GM12878 (cell line): ENCODE results near the gene FBN3. TPM values are rescaled to one million over a fixed set of nuclear protein-coding genes. Genes with fewer than 3 reads are reported as not detected.
A peak's percentile ranks its signal among the peaks of the same experiment; 100 is the strongest.

Experiments used
- ATF7 ChIP-seq: fragments of 450-650 bp; IDR thresholded peaks from 2 replicates; pipeline ENCODE4 v1.6.1; 2016; ENCODE audit warnings: low read depth, mild to moderate bottlenecking
- CBX3 ChIP-seq: fragments of 200-600 bp; sonication (generic); IDR thresholded peaks from 2 replicates; pipeline ENCODE4 v1.6.1; 2016; ENCODE audit warnings: low read depth, borderline replicate concordance
- FOS ChIP-seq: IDR thresholded peaks from 3 replicates; pipeline ENCODE4 v1.6.1; 2011; ENCODE audit warnings: borderline replicate concordance; ENCODE audit not compliant: insufficient read length; ENCODE audit errors: extremely low read depth
- HSF1 ChIP-seq: fragments of 150-350 bp; IDR thresholded peaks from 2 replicates; pipeline ENCODE4 v1.6.1; 2014; ENCODE audit warnings: mild to moderate bottlenecking, low read depth, low read length
- JUNB ChIP-seq: IDR thresholded peaks from 2 replicates; pipeline ENCODE4 v1.6.1; 2016; ENCODE audit warnings: antibody characterized with exemption, mild to moderate bottlenecking
- KAT2A ChIP-seq: conservative IDR thresholded peaks from 2 replicates; pipeline ENCODE4 v1.6.1; 2011; ENCODE audit warnings: low read depth, low read length; ENCODE audit not compliant: control insufficient read depth
- MAX ChIP-seq: IDR thresholded peaks from 2 replicates; pipeline ENCODE4 v1.6.1; 2012; ENCODE audit warnings: low read depth, low read length, improper control_type of control experiment
- MEF2B ChIP-seq: fragments of 450-650 bp; IDR thresholded peaks from 2 replicates; pipeline ENCODE4 v1.6.1; 2018; ENCODE audit warnings: mild to moderate bottlenecking, moderate library complexity; ENCODE audit not compliant: partially characterized antibody, poor library complexity, severe bottlenecking
- NBN ChIP-seq: fragments of 450-650 bp; IDR thresholded peaks from 2 replicates; pipeline ENCODE4 v1.6.1; 2016
- NFYB ChIP-seq: IDR thresholded peaks from 2 replicates; pipeline ENCODE4 v1.6.1; 2011; ENCODE audit warnings: low read depth, mild to moderate bottlenecking, low read length, improper control_type of control experiment, moderate library complexity; ENCODE audit not compliant: insufficient read depth
- NR2C2 ChIP-seq: IDR thresholded peaks from 2 replicates; pipeline ENCODE4 v1.6.1; 2011; ENCODE audit warnings: borderline replicate concordance, low read depth; ENCODE audit not compliant: control insufficient read depth, insufficient read length
- RB1 ChIP-seq: fragments of 450-650 bp; formaldehyde crosslinking; IDR thresholded peaks from 2 replicates; pipeline ENCODE4 v1.6.1; 2017; ENCODE audit warnings: mild to moderate bottlenecking, borderline replicate concordance
- RCOR1 ChIP-seq: conservative IDR thresholded peaks from 2 replicates; pipeline ENCODE4 v1.6.1; 2012; ENCODE audit warnings: low read depth, low read length, improper control_type of control experiment
- RFX5 ChIP-seq: IDR thresholded peaks from 2 replicates; pipeline ENCODE4 v1.6.1; 2011; ENCODE audit warnings: low read depth, low read length, improper control_type of control experiment
- SIN3A ChIP-seq: IDR thresholded peaks from 2 replicates; pipeline ENCODE4 v1.6.1; 2012; ENCODE audit warnings: low read depth, low read length, improper control_type of control experiment
- SMARCA5 ChIP-seq: fragments of 450-650 bp; IDR thresholded peaks from 2 replicates; pipeline ENCODE4 v1.6.1; 2017; ENCODE audit warnings: mild to moderate bottlenecking
- SMC3 ChIP-seq: IDR thresholded peaks from 2 replicates; pipeline ENCODE4 v1.6.1; 2011; ENCODE audit warnings: low read length, improper control_type of control experiment, borderline replicate concordance
- STAT1 ChIP-seq: fragments of 450-650 bp; conservative IDR thresholded peaks from 2 replicates; pipeline ENCODE4 v1.6.1; 2014; ENCODE audit warnings: antibody characterized with exemption, mild to moderate bottlenecking
- STAT3 ChIP-seq: IDR thresholded peaks from 2 replicates; pipeline ENCODE4 v1.6.1; 2011; ENCODE audit warnings: low read depth, low read length, improper control_type of control experiment
- SUZ12 ChIP-seq: fragments of 200-600 bp; sonication (generic); IDR thresholded peaks from one replicate; pipeline ENCODE4 v1.6.1; 2018; ENCODE audit warnings: antibody characterized with exemption, mild to moderate bottlenecking; ENCODE audit not compliant: unreplicated experiment
- ZNF207 ChIP-seq: fragments of 450-650 bp; IDR thresholded peaks from 2 replicates; pipeline ENCODE4 v1.6.1; 2014; ENCODE audit warnings: antibody characterized with exemption, mild to moderate bottlenecking, borderline replicate concordance
- polyA plus RNA-seq, 11 experiments: library from polyadenylated mRNA; depleted of rRNA in 4 of 11; unstranded in 6 of 11; stranded (reverse) in 5 of 11; fragments of >200 nt; fragmentation: Nextera tagmentation in 4 of 11; fragmentation: Illumina TruSeq in 1 of 11; extraction: Ambion mirVana in 4 of 11; extraction: Trizol in 1 of 11; gene quantifications; 1 replicate in 1 of 11; 2 replicates in 10 of 11; pipeline versions ENCODE4 v1.2.1 to v1.2.3, GENCODE V29; 2011 to 2016; ENCODE audit warnings: inconsistent platforms in 2 of 11, missing spikeins in 2 of 11, low read depth in 1 of 11
- total RNA-seq, 4 experiments: library from RNA; depleted of rRNA in 3 of 4; stranded (reverse); fragments of >200 nt in 3 of 4; fragmentation: Illumina TruSeq in 1 of 4; extraction: Trizol in 1 of 4; gene quantifications; 2 replicates each; pipeline versions ENCODE4 v1.2.1 to v1.2.3, GENCODE V29; 2013 to 2021
- TF ChIP-seq, protein P1 (sequence below), 3 experiments: IDR thresholded peaks in 2 of 3; conservative IDR thresholded peaks in 1 of 3; 2 replicates each; pipeline ENCODE4 v1.5.1; 2011; ENCODE audit warnings: low read depth in 3 of 3, low read length in 3 of 3, mild to moderate bottlenecking in 3 of 3, control low read depth in 2 of 3, moderate library complexity in 2 of 3, inconsistent platforms in 1 of 3, mixed read lengths in 1 of 3; ENCODE audit not compliant: control insufficient read depth in 2 of 3, insufficient read depth in 1 of 3; ENCODE audit errors: extremely low read depth in 1 of 3
- TF ChIP-seq, protein P2 (sequence below): fragments of 450-650 bp; IDR thresholded peaks from 2 replicates; pipeline ENCODE4 v1.6.1; 2016; ENCODE audit warnings: mild to moderate bottlenecking, moderate library complexity, borderline replicate concordance

The FBN3 gene
- total and polyA plus RNA-seq, 10 of the 15 experiments (the other 5 are each of a cell fraction or from before 2014, with no cell fraction given) = 0.05 TPM; not detected in 9

GRCh38 chr19:8158411-8159074, 9.2 kb upstream of the FBN3 start (continued):
- TF ChIP-seq, protein P1, sequence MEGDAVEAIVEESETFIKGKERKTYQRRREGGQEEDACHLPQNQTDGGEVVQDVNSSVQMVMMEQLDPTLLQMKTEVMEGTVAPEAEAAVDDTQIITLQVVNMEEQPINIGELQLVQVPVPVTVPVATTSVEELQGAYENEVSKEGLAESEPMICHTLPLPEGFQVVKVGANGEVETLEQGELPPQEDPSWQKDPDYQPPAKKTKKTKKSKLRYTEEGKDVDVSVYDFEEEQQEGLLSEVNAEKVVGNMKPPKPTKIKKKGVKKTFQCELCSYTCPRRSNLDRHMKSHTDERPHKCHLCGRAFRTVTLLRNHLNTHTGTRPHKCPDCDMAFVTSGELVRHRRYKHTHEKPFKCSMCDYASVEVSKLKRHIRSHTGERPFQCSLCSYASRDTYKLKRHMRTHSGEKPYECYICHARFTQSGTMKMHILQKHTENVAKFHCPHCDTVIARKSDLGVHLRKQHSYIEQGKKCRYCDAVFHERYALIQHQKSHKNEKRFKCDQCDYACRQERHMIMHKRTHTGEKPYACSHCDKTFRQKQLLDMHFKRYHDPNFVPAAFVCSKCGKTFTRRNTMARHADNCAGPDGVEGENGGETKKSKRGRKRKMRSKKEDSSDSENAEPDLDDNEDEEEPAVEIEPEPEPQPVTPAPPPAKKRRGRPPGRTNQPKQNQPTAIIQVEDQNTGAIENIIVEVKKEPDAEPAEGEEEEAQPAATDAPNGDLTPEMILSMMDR (IDR thresholded peaks at IDR 0.05 in 2 of 3, conservative IDR thresholded peaks at IDR 0.05 in 1 of 3; ENCODE audit: control insufficient read depth in 2 of 3, extremely low read depth in 1 of 3, insufficient read depth in 1 of 3, low read depth in 3 of 3, low read length in 3 of 3) = peak; percentile 66 to 88 (median 73); a peak in 4 of 6 replicates
- no peak for TF ChIP-seq CBX3
- TF ChIP-seq NFYB = no peak
- no peak for TF ChIP-seq SUZ12
- TF ChIP-seq ATF7 = peak; percentile 47; the same call in 1 of the 2 replicates
- TF ChIP-seq NBN = peak; percentile 59; the same call in 1 of the 2 replicates
- TF ChIP-seq SIN3A = no peak
- TF ChIP-seq RCOR1 = no peak
- TF ChIP-seq SMARCA5 = peak; percentile 100
- TF ChIP-seq RFX5 = no peak
- no peak for TF ChIP-seq STAT3
- peak; percentile 51; the same call in 1 of the 2 replicates for TF ChIP-seq HSF1
- no peak for TF ChIP-seq KAT2A
- TF ChIP-seq NR2C2 = no peak
- TF ChIP-seq RB1 = peak; percentile 45; the same call in 1 of the 2 replicates
- no peak for TF ChIP-seq MAX
- TF ChIP-seq JUNB = no peak
- TF ChIP-seq STAT1 = peak; percentile 84
- no peak for TF ChIP-seq FOS
- TF ChIP-seq, protein P2, sequence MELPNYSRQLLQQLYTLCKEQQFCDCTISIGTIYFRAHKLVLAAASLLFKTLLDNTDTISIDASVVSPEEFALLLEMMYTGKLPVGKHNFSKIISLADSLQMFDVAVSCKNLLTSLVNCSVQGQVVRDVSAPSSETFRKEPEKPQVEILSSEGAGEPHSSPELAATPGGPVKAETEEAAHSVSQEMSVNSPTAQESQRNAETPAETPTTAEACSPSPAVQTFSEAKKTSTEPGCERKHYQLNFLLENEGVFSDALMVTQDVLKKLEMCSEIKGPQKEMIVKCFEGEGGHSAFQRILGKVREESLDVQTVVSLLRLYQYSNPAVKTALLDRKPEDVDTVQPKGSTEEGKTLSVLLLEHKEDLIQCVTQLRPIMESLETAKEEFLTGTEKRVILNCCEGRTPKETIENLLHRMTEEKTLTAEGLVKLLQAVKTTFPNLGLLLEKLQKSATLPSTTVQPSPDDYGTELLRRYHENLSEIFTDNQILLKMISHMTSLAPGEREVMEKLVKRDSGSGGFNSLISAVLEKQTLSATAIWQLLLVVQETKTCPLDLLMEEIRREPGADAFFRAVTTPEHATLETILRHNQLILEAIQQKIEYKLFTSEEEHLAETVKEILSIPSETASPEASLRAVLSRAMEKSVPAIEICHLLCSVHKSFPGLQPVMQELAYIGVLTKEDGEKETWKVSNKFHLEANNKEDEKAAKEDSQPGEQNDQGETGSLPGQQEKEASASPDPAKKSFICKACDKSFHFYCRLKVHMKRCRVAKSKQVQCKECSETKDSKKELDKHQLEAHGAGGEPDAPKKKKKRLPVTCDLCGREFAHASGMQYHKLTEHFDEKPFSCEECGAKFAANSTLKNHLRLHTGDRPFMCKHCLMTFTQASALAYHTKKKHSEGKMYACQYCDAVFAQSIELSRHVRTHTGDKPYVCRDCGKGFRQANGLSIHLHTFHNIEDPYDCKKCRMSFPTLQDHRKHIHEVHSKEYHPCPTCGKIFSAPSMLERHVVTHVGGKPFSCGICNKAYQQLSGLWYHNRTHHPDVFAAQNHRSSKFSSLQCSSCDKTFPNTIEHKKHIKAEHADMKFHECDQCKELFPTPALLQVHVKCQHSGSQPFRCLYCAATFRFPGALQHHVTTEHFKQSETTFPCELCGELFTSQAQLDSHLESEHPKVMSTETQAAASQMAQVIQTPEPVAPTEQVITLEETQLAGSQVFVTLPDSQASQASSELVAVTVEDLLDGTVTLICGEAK = no peak
- peak; percentile 71; the same call in 1 of the 2 replicates for TF ChIP-seq ZNF207
- TF ChIP-seq MEF2B = no peak
- peak; percentile 98 for TF ChIP-seq SMC3
